SIG-M5 treated with dmso at 0.1 percent for 504 hours (cell line): ENCODE measurements around the gene MAST1.
"Not testable (repeated sequence)": the region's sequence is repeated elsewhere in the genome, so short reads cannot be mapped to it uniquely, and the experiment has no call there.

Experiments
- DNase-seq: peaks from one replicate; lab custom pipeline; 2025; ENCODE audit not compliant: unreplicated experiment; lab: John Stamatoyannopoulos, UW

Gene MAST1

DNA sequence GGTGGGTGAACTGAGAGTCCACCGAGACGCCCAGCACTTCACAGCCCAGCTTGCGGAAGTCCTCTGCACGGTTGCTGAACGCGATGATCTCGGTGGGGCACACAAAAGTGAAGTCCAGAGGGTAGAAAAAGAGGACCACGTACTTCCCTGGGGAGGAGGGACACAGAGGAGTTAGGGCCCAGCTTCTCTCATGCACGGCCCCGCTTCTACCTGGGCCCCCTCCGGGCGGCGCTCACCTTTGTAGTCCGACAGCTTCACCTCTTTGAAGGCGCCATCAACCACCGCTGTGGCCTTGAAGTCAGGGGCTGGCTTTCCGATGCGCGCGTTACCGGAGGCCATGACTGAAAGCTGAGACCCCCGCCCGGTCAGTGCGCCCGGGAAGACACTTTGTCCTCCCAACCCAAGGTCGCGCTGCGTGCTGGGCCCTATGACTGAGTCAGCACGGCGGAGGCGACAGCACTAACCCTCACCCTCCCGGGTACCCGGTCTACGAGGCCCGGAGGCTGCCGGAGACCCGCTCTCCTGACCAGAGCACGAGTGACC is 37.3 kb upstream of the MAST1 start:
- no peak for DNase-seq

DNA sequence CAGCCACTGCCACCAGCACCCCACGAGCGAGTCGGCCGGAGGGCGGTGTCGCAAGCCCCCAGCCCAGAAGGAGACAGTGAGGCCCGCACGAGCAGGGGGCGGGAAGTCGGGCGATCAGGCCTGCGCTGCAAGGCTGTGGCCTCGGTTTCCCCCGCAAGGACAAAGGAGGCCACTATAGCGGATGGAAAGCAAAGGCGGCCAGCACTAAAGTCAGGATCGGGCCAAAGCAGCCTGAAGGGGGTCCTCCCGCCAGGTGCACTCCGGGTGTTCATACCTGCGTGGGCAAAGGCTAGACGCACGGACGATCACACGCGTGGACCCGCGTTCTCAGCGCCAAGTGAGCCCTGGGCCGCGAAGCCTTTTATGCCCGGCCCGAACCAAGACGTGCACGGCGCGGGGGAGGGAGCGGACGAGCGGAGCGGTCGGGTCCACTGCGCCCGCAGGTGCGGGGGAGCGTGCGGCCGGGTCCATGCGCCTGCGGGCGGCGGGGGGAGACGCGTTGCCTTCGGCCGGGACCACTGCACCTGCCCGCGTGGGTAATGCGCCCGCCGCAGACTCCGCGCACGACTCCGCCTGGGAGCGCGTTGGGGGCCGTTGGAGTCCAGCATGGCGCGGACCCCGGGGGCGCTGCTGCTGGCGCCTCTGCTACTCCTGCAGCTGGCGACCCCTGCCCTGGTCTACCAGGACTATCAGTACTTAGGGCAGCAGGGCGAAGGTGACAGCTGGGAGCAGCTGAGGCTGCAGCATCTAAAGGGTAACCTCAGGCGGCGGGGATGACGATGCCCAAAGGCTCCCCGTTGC is 36.6 kb upstream of the MAST1 start, which contains the start of the genes PRDX2 and THSD8:
Gene PRDX2, minus strand, starts transcription at position 335 of the 801 bp plus-strand sequence. CDS start 539 bp downstream, outside the sequence.
Gene THSD8, plus strand, starts transcription at position 604 of the 801 bp plus-strand sequence. Its CDS starts 3 bp downstream, at position 607.
- DNase-seq = peak; percentile 69

DNA sequence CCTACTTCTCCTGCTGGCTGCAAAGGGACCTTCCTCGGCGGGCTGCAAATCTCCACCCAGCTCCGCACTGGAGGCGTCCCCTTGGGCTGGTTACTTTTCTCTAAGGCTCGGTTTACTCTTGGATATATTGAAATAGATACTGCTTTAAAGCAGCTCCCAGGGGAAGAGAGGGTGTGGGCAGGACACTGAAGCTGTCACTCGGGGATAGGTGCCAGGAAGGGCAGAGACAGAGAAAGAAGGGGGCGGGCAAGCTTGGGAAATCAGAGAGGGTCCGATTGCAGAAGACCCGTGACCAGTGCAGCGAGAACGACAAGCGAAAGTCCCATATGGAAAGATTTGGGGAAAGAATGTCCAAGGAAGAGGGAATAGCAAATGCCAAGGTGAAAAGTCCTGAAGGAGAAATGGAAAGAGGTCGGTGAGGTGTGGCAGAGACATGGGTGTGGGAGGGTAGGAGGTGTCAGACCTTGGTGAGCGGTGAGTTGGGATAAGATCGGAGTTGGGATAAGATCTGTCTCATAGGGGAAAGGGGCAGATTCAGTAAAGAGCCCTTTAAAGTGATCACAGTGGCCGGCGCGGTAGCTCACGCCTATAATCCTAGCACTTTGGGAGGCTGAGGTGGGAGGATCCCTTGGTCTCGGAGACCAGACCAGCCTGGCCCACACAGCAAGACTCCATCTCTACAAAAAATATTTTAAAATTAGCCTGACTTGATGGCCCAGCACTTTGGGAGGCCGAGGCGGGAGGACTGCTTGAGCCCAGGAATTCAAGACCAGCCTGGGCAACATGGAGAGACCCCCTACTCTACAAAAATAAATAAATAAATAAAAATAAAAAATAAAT is 35.8 kb upstream of the MAST1 start:
- no peak for DNase-seq

GRCh38 chr19:12804051-12804450 is 34.3 kb upstream of the MAST1 start:
- DNase-seq = no peak

DNA sequence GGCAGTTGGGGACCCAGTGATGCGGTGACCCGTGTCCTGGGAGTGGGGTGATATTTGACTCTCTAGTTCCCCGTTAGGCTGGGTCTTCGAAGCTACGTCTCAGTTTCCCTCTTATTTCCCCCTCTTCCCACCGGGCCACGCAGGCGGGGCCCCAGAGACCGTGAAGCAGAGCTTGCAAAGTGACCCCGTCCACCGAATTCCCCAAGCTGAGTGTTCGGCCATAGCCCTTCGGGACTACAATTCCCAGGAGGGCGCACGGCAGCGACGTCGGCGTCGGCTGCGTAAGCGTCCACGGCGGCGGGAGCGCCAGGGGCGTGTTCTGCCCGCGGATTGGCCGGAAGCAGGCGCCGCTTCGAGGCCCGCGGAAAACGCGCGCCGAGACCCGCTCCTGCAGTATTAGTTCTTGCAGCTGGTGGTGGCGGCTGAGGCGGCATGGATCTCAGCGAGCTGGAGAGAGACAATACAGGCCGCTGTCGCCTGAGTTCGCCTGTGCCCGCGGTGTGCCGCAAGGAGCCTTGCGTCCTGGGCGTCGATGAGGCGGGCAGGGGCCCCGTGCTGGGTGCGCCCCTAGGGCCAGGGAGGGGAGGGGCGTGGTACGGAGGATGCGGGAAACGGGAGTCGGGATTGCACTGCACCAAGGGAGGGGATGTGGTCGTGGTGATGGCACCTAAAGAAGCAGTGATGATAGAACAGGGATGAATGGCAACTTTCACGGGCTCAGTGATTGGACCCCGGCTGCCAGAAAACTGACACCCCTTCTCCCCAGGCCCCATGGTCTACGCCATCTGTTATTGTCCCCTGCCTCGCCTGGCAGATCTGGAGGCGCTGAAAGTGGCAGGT is 31.9 kb upstream of the MAST1 start, which contains the start of gene RNASEH2A:
Gene RNASEH2A, plus strand, starts transcription at position 343 of the 840 bp plus-strand sequence. Its CDS starts 90 bp downstream, at position 433.
- DNase-seq = peak; percentile 81

- no peak for DNase-seq
Observed at GRCh38 chr19:12815088-12815487, 23.2 kb upstream of the MAST1 start.

- not testable (repeated sequence) for DNase-seq
Observed at GRCh38 chr19:12817188-12817587, 21.1 kb upstream of the MAST1 start.

- not testable (repeated sequence) for DNase-seq
Observed at GRCh38 chr19:12817810-12818209, 20.5 kb upstream of the MAST1 start.

GRCh38 chr19:12821761-12822160 is 16.6 kb upstream of the MAST1 start:
- no peak for DNase-seq

GRCh38 chr19:12825254-12826131 is 12.8 kb upstream of the MAST1 start:
- no peak for DNase-seq

GRCh38 chr19:12828494-12828893 is 9.8 kb upstream of the MAST1 start:
- DNase-seq = peak; percentile 25

DNA sequence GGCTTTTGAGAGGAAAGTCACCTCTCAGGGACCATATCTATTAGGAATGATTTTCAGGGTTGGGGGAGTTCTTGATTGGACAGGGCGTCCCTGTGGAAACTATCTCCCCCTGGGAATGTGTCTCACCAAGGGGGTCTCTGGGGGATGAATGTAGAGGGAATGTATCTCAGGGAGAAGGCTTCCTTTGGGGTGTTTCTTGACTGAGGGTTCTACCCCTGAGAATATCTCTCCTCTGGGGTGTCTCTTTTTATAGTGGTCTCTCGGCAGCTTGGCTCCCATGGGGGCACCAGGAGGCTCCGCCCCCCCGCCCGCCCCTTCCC is 4.9 kb upstream of the MAST1 start:
- no peak for DNase-seq

DNA sequence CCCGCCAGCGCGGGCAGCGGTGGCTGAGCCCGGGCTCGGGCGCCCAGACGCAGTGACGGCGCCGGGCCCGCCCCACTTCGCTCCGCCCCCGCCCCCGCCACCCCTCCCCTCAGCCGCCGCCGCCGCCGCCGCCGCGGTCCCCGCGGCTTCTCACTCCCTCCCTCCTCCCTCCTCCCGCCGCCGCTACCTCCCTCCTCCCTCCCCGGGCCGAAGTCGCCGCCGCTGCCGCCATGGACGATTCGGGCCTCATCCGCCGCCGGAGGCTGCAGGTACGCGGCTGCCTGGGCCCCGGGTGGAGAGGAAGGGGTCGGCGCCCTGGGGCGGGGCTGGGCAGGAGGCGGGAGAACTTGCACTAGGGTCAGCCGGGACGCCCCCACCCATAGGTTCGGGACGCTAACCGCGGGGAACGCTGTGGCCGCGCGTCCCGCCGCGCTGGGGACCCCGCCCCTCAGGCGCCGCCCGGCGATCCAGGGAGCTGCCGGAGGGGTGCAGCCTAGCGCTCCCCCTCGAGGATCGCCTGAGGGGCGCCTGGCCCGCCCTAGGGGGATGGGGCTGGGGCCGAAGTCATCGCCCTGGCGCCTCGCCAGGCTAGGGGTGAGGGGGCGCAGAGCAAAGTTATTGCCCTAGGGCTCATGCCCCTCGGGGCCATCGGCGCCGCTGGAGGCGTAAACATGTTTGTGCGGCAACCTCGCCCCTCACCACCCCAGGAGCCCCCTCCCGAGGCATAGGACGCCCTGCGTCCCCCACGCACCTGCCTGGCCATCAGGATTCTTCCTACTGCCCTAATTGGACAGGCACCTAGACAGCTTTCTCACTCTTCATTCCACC is 4.4 kb upstream of the MAST1 start:
- DNase-seq = peak; percentile 18

DNA sequence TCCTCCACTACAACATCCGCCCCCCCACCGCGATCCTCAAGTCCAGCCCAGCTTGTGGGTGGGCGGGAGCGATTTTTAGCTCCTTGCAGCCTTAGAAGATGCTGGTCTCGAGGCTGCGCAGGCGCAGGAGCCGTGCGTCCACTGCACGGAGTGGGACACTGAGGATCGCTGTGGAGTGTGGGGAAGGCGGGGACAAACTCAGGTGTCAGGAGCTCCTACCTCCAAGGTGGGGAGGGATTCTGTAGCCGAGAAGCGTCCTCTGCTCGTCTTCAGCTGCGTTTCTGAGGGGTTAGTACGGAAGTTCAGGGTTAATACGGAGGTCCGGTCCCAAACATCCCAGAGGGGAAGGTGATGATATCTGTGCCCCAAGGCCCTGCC is 3.8 kb upstream of the MAST1 start, which contains the start of gene RTBDN:
Gene RTBDN, minus strand, starts transcription at position 14 of the 378 bp plus-strand sequence. CDS start 4,600 bp downstream, outside the sequence.
- DNase-seq = no peak

- no peak for DNase-seq
Observed at GRCh38 chr19:12834976-12835757, 3.1 kb upstream of the MAST1 start.

GRCh38 chr19:12836529-12836863 is 1.8 kb upstream of the MAST1 start:
- no peak for DNase-seq

GRCh38 chr19:12837225-12837624 is 1.1 kb upstream of the MAST1 start:
- no peak for DNase-seq
